G401 (cell line): ENCODE data around the gene PHLDA2. TPM values are rescaled to one million over a fixed set of nuclear protein-coding genes. Genes with fewer than 3 reads are reported as not detected.

Source experiments
- DNase-seq: peaks from one replicate; pipeline ENCODE4 v3.0.0-alpha.2; 2015; ENCODE audit warnings: low spot score
- in situ Hi-C: cut with HindIII; loops from 2 replicates; pipeline ENCODE4 v1.10.0; 2016; ENCODE audit warnings: low sequenced_read_pairs, mixed read lengths
- total RNA-seq: library from RNA; depleted of rRNA; stranded (reverse); fragments of >200 nt; shearing (Covaris generic); gene quantifications from 2 replicates; pipeline ENCODE4 v1.2.3, GENCODE V29; 2014

Gene PHLDA2
- total RNA-seq, 1 experiment from 2014 or later: 3.1 TPM

DNA sequence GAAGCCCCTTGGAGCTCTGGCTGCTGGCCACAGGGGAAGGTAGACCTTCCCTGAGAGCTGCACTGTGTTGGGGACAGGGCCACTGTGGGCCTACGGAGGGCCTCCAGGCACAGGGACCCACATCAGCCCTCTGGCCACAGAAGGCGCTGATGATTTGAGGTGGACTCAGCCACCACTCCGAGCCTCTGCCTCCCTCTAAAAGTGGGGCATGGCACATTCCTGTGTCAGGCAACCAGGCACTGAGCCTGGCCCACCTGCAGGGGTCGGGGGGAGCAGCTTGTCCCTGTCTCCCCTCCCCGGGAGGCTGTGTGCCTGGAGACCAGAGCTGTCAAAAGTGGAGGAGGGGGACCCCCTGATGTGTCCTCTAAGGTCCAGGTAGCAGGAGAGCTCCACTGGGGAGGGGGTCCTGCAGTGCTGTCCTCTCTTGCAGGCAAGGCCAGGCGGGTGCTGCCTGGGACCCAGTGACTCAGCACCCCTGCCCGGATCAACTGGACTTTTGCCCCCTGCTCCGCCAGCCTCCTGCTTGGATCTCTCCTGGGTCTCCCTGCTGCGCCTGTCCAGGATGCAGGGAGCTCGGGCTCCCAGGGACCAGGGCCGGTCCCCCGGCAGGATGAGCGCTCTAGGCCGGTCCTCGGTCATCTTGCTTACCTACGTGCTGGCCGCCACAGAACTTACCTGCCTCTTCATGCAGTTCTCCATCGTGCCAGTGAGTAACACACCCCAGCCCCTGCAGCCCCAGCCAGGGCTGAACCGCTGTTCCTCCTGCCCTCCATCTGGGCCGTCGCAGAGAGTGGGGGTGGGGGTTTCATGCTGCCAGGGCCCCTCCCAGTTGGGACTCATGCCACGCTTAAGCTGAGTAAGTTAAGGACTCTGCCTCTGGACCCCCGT is 26.2 kb downstream of the PHLDA2 start:
- in situ Hi-C loops: no loop called here
- no peak for DNase-seq

DNA sequence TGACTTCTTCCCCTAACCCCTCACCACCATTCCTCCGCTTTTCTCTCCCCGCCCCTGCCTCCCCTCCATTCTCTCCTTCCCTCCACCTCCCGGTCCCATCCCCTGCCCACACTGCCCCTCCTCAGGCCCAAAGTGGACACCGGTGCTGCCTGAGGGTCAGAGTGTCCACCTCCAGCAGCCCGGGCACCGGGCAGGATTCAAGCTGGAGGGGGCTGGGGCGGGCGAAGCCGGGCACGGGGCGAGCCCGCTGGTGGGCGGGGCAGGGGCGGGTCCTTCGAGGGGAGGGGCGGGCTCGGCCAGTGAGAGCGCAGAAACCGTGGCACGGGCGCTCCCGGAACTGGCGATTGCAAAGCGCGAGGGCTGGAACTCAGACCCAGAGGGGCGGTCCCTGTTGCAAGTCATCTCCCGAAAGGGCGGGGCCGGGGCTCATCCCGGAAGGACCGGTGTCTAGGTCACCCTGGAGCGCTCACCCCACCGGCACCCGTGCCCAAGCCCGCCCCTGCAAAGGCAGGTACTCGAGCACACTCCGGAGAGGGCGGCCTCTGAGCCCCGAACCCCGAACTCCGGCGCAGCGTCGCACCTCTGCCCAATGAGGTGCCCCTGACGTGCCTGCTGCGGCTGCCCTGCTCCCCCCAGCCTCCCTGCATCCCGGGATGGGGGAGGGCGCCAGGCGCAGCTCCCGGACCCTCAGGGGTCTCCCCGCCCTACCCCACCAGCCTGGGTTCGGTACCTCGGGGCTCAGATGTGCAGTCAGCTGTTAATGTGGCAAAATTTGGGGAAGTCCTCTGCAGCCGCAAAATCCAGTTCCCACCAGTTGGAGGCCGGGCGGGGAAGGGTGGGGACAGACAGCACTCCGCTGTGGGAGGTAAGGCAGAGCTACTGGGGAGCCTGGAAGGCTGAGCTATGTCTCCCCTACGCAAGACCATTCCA is 27.1 kb downstream of the PHLDA2 start:
- in situ Hi-C loops: no loop called here
- DNase-seq: peak; percentile 46

DNA sequence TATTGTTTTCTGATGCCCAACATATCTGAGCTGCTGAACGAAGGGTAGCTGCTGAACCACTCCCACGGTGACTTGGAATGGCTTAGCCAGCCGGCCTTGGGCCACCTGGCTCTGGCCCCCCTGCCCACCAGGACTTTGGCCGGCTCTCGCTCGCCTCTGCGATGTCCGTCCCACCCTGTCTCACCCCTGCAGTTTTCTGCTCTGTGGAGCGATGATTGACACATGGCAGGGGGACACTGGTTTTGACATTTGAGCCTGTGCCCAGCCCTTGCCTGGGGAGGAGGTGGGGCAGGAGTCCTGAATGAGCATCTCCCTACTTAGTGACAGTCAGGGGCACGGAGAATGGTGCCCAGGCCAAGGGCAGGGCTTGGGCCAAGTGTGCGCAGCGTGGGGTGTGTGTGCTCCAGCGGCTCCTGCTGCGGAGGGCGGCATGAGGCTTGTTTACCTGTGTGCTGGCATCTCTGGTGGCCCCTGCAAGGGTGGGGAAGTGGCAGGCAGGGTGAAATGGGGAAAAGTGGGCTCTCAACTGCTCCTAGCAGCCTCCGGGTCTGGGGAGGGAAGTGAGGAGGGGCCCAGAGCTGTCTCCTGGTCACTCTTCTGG is 27.9 kb downstream of the PHLDA2 start:
- no peak for DNase-seq
- in situ Hi-C loops: no loop called here

DNA sequence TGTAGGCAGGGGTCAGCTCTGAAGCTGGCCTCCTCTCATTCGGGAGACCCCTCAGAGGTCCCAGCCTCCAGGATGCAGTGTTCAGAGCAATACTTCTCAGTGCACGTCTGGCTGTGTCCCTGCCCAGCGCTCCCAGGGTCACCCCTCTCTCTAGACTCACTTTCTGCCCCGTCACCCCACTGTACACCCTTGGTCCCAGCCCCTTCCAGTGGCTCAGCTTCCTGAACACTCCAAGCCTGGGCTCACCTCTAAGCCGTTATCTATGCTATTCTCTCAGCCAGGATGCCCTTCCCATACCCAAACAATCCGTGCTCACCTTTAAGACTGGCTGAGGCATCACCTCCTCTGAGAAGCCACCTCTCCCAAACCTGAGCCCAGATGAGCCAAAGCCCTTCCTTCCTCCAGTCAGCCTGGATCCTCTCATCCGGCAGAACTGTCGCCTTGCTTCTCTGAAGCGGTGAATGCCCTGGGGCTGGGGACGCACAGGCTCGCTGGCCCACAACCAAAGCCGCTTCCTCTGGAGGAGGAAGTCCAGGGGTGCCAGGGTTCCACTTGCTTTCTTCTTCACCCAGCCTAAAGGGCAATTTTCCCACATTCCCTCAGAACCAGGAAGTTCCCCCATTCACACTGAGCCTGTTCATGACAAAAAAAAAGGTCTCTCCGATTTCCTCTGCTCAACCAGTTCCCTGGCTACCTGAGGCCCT is 30.0 kb downstream of the PHLDA2 start:
- in situ Hi-C loops: no loop called here
- DNase-seq: no peak

DNA sequence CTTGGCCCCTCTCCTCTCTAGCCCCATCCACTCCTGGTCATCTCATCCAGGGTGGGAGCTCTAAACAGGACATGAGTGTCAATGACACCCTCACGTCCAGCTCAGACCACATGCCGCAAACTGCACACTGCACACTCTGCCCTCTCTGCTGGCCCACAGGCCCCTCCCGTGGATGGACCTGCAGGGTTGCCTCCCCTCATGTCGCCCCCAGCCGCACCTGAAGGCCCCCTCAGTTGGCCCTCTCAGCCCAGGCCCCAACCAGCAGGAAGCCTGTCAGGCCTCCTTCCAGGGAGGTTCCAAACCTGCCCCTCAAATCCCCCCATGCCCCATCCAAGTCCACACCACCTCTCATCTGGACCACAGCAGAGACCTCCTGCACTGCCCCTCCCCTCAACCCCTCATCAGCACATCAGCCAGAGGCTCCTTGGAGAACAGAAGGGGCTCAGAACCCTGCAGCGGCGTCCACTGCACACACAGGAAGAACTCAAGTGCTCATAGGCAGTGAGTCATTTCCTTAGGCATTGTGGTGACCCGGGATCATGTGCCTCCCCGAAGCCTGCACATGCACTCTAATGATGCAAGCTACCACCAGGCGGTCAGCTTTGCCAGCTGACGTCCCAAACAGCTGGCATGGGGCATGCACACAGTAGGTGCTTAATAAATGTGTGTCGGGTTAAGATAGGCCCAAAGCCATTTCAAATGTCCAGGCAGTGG is 30.7 kb downstream of the PHLDA2 start:
- in situ Hi-C loops: no loop called here
- DNase-seq: no peak

DNA sequence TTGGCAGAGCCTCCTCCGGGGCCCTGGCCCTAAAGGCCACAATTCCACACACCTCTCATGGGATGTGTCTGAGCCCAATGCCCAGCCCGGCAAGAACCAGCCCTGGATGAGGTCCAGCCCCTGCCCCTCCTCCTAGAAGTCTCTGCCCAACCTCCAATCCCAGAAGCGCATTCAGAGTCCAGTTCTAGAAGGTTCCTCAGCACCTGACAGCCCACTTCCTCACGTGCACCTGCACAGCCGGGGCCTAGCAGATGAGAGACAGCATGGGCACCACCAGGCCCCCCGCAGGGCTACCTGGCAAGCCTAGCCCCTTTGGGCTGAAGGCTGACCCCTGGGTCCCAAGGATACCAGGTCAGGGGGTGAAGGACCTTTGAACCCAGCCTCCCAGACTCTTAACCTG is 32.2 kb downstream of the PHLDA2 start:
- no peak for DNase-seq
- in situ Hi-C loops: no loop called here

DNA sequence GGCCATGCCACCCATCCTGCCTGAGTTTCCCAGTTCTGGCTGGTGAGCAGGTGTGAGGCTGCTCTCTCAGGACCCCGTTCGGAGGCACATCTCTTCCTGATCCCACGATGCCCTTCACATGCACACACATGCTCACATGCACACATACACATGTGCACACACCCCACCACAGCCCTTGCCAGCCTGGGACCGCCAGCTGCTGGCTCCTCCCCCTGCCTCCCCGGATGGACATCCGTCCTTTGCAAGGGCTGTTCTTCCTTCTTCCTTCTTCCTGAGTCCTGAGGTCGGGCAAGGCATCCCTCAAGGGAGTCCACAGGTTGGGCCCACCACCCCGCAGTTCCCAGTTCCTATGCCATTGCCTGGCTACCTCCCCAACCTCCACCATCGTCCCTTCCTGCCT is 33.2 kb downstream of the PHLDA2 start:
- in situ Hi-C loops: no loop called here
- DNase-seq: no peak

DNA sequence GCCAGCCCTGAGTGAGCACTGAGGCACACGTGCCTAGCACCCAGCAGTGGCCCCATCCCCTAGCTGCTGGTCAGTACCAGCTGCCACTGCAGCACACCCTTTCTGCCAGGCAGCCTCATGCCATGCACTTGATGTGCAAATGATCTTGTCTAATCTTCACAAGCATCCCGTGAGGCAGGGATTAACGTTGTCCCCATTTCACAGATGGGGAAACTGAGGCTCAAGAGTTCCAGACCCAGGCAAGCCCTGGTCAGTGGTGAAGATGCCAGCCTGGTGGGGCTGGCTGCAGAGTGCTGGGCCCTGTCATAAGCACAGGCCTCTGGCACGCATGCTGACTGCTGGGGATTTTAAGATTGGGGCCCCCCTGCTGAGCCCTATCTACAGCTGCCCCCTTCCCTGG is 35.3 kb downstream of the PHLDA2 start:
- no peak for DNase-seq
- in situ Hi-C loops: no loop called here

DNA sequence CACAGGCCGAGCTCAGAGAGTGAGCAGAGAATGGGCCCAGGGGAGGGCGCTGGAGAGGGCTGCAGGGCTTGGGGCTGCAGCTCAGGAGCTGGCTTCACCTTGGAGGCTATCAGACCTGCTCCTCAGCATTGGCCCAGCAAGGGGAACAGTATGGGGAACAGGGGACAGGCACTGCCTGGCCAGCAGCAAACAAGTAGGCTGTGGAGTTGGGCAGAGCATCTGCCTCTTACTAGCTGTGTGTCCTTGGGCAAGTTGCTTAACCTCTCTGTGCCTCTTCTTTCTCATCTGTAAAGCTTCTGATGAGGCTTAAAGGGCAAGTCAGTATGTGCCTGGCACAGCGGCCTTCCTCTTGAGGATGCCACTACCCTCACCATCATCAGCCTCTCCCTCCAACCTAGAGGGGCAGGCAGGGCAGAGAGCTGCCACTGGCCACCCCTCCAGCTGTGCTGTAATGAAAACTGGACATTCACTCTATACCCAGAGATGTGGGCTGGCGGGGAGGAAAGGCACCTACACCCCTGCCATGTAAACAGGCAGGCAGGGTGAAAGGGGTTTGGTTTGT is 36.2 kb downstream of the PHLDA2 start:
- in situ Hi-C loops: no loop called here
- DNase-seq: no peak

DNA sequence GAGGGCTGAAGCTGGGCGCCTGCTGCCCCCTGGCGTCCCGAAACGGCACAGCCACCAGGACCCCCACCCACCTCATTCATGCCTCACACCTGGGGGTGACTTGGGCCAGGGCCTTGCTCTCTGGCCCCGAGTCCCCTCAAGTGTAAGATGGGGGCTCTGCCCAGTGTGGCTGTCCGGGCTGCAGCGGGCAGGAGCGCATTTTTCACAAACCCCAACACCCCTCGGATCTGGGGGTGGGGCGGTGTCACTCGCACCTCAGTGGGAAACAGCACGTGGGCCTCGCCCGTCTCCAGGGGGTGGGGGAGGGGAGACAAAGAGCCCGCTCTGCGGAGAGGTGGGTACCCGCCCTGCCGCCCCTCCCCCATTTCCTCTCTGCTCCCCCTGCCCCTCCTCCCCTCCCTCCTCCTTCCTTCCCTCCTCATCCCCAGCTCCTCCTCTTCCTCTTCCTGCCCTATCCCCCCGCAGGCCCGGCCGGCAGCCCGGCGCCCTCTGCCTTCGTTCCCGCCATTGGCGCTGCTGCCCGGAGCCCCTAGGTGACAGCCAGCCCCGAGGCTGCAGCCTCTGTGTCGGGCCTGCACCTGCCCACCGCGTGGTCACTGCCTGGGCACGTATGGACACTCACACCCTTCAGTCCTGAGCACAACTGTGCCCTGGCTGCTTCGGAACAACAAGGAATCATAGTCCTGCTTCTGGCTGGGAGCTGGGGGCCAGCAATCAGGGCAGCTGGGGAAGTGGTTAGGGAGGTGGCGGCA is 36.8 kb downstream of the PHLDA2 start:
- no peak for DNase-seq
- in situ Hi-C loops: no loop called here

DNA sequence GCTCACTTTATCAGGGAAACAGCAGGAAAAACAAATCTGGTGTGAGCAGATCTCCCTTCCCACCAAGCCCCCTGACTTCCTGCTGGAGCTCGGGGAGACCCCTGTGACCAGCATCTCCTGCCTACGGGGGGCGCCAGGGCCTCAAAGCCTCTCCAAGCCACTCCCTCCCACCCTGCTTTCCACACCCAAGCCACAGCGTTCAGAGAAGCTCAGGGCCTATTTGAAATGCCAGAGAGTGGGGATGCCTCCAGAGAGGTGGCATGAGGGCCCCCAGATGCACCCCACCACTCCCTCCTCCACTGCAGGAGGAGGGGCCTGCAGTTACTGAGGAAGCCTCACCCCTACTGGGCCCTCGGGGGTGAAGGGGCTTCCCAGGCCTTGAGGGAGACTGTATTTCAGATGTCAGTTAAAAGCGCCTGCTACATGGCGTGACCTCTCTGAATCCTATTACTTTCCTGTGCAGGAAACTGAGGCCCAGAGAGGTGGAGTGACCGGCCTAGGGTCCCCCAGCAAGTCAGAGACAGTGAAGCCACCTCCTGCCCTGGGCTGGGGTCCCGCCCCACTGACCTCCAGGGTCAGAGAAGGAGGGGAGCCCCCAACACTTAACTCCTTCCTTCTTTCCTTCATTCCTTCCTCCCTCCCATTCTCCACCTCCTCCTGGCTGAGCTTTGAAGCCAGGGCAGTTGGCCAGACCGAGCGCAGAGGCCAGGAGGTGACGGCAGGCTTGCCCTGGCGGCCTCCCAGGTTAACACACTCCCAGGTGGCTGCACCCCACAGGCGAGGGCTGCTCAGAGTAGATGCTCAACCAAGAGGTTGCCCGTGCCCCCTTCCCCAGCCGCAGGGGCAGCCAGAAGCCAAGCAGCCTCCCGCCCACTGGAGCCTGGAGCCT is 37.6 kb downstream of the PHLDA2 start:
- DNase-seq: peak; percentile 31

DNA sequence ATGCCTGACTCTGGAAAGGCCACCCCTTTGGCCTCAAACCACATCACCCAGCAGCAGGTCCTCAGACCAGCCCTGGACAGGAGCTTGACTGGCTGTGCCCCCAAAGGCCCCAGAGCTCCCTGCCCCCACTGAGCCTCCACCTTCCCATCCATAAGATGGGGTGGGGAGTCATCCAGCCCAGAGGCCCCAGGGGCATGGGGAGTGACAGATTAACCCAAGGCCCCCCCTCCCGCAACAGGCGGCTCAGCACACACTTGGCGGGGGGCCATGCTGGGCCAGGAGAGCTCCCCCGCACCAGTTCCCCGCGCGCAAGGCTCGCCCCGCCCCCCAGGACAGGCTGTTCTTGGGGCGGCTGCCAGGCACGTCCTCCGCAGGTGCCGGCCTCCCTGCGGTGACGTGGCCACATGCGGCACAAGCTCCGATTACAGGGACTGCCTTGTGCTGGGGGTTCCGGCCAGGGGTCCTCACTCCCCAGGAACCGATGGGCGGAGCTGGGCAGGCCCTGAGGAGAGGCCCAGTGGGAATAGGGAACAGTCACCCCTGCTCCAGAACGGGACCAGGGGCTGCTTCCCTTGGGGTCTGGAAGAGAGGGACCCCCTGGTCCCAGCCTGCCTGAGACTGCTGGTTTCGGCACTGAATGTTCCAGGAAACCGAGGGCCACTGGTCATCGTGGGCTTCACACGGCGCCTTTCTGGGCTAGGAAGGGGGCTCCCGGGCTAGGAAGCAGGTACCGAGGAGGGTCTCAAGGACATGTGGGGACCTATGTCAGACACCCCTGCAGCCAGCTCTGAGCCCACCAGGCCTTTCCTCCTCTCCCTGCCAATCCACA is 38.5 kb downstream of the PHLDA2 start:
- DNase-seq: no peak
- in situ Hi-C loops: no loop called here

More for the DNA sequence above, 37.6 kb downstream of the PHLDA2 start:
- in situ Hi-C loops: no loop called here

DNA sequence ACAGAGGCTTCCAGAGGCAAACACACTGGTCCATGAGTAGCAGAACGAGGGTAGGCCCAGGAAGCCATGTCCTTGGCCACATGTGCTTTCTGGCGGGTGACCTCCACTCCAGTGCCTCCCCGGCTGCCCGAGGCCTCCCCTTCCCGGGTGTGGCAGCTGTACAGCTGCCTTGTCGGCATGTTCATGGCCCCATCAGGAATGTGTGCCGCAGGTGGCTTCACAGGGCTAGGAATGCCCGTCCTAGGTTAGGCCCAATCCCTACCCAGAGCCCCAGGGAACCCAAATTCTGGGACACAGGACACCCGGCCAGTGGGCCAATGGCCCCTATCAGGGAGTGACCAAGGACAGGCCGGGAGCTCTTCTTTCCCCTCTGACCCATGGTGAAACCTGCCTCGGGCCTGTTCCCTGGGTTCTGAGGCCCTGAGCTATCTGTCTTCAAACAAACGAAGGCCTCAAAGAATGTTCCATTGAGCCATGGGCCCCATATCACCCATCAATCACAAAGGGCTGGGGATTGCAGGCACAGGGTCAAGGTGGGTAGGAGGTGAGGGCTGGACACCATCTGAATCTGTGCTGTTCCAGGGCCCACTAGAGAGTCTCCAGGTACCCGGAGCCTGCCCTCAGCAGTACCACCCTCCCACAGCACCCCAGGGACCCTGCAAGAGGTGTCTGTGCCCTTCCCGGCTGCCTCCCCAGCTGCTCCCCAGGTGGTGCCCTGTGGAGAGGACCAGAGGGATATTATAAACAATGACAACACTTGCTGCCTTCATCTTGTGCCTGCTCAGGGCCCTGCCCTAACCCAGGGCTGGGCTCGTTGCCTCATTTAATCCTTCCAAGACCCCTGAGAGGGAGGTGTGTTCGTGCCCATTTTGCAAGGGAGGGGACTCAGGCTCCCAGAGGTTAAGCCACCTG is 39.6 kb downstream of the PHLDA2 start:
- in situ Hi-C loops: no loop called here
- DNase-seq: no peak

DNA sequence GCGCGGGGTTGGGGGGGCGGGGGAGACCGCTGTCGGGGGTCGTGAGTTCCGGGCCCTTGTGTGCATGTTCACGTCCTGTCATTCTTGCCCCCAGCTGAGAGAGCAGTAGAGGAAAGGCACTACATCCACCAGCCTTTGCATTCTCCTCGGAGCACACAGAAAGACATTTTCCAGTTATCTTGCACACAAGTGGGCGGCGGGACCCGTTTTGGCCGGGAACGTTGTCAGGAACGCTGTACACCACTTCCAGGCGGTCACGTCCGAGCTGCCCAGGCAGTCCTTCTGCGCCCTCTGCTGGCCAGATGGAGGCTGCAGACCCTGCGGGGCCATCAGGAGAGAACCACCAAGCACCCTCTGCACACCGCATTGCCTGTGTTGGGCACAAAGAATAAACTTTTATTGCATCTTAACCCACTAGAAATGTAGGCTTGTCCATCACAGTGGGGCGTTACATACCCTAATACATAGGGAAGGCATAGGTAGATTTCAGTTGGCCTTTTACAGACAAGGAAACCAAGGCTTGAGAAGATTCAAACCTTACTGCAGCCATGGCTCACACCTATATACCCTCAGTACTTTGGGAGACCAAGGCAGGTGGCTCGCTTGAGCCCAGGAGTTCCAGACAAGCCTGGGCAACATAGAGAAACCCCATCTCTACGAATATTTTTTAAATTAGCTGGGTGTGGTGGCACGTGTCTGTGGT is 40.8 kb downstream of the PHLDA2 start:
- in situ Hi-C loops: no loop called here
- peak; percentile 78 for DNase-seq
